DND-41 (cell line): ENCODE measurements around the gene IFRD1.

ENCODE experiments used
- ATAC-seq: fragments of 200-7000 bp; cut with Tn5 transposase; 3 replicates; pipeline ENCODE4 v1.9.1; 2021; ENCODE audit warnings: low read depth; ENCODE audit not compliant: insufficient read depth
- DNase-seq: peaks from one replicate; pipeline ENCODE4 v3.0.0-alpha.2; 2020
- H2AFZ ChIP-seq: 2 replicates; pipeline ENCODE4 v1.6.0; 2012; ENCODE audit warnings: low read depth, low read length
- H3K27ac ChIP-seq: 2 replicates; pipeline ENCODE4 v1.5.1; 2012; ENCODE audit warnings: low read length, inconsistent platforms
- H3K27me3 ChIP-seq: fragments of 200-600 bp; sonication (generic); 2 replicates; pipeline ENCODE4 v1.6.0; 2012; ENCODE audit warnings: low read length, mild to moderate bottlenecking, inconsistent platforms; ENCODE audit not compliant: insufficient read depth, poor library complexity
- H3K36me3 ChIP-seq: 2 replicates; pipeline ENCODE4 v1.5.1; 2012; ENCODE audit warnings: low read length, inconsistent platforms; ENCODE audit not compliant: insufficient read depth
- H3K4me1 ChIP-seq: 2 replicates; pipeline ENCODE4 v1.5.1; 2012; ENCODE audit warnings: mild to moderate bottlenecking, low read length; ENCODE audit not compliant: insufficient read depth
- H3K4me2 ChIP-seq: 2 replicates; pipeline ENCODE4 v1.6.0; 2012; ENCODE audit warnings: mild to moderate bottlenecking, moderate library complexity, low read length, inconsistent platforms; ENCODE audit not compliant: insufficient read depth
- H3K4me3 ChIP-seq, 2 experiments: fragments of 200-600 bp in 1 of 2; shearing (Covaris generic) in 1 of 2; 2 replicates each; pipeline ENCODE4 v1.5.1; 2012 to 2016; ENCODE audit warnings: inconsistent platforms in 2 of 2, low read length in 2 of 2, mild to moderate bottlenecking in 2 of 2, low read depth in 1 of 2, moderate library complexity in 1 of 2
- H3K79me2 ChIP-seq: 2 replicates; pipeline ENCODE4 v1.6.0; 2012; ENCODE audit warnings: low read length, inconsistent platforms; ENCODE audit not compliant: insufficient read depth
- H3K9ac ChIP-seq: 2 replicates; pipeline ENCODE4 v1.6.0; 2012; ENCODE audit warnings: low read depth, mild to moderate bottlenecking, inconsistent platforms, low read length, moderate library complexity
- H3K9me3 ChIP-seq: 2 replicates; pipeline ENCODE4 v1.5.1; 2012; ENCODE audit warnings: low read length, moderate library complexity, mild to moderate bottlenecking, inconsistent platforms; ENCODE audit not compliant: insufficient read depth, severe bottlenecking
- H4K20me1 ChIP-seq: 2 replicates; pipeline ENCODE4 v1.6.0; 2012; ENCODE audit warnings: low read length; ENCODE audit not compliant: insufficient read depth
- EZH2 ChIP-seq: IDR thresholded peaks from 3 replicates; pipeline ENCODE4 v1.6.1; 2012; ENCODE audit warnings: borderline replicate concordance, low read depth, mild to moderate bottlenecking, moderate library complexity, low read length, inconsistent platforms; ENCODE audit not compliant: severe bottlenecking
- TF ChIP-seq, protein P1 (sequence below): IDR thresholded peaks from 2 replicates; pipeline ENCODE4 v1.5.1; 2012; ENCODE audit warnings: borderline replicate concordance, low read length, moderate library complexity, mild to moderate bottlenecking; ENCODE audit not compliant: poor library complexity, severe bottlenecking; ENCODE audit errors: extremely low read depth

IFRD1 gene

DNA sequence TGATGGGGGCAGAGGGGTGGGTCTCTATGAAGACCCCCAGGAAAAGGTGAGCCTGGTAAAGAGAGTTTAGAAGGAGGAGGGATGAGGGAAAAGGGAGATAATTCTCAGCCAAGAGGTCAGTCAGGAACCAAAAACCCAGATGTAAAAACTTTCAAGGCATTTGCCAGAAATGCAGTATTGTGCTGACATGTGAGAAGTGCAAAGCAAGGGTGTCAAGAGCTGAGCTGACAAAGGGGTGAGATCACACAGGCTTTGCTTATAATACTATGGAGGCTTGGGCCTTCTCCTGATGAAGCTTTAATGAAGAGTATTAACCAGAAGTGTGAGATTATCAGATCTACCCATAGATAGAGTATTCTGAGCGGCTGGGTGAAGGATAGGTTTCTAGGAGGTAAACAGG lies 22.3 kb upstream of the IFRD1 start:
- H3K27ac ChIP-seq: no peak overlapping the region
- peaks cover 30% of the 10 kb centered on the region for H3K4me1 ChIP-seq
- ATAC-seq (no peak), DNase-seq (no peak)
- no peaks in the 10 kb centered on the region for H3K36me3 ChIP-seq
- no peak overlapping the region for H3K9ac ChIP-seq
- no peak overlapping the region for H3K4me2 ChIP-seq
- H2AFZ ChIP-seq: no peak overlapping the region
- H3K27me3 ChIP-seq: no peaks in the 10 kb centered on the region
- no peaks in the 10 kb centered on the region for H4K20me1 ChIP-seq
- no peaks in the 10 kb centered on the region for H3K9me3 ChIP-seq
- H3K4me3 ChIP-seq: no peak overlapping the region
- no peaks in the 10 kb centered on the region for H3K79me2 ChIP-seq
- no peak for TF ChIP-seq EZH2
- TF ChIP-seq, protein P1, sequence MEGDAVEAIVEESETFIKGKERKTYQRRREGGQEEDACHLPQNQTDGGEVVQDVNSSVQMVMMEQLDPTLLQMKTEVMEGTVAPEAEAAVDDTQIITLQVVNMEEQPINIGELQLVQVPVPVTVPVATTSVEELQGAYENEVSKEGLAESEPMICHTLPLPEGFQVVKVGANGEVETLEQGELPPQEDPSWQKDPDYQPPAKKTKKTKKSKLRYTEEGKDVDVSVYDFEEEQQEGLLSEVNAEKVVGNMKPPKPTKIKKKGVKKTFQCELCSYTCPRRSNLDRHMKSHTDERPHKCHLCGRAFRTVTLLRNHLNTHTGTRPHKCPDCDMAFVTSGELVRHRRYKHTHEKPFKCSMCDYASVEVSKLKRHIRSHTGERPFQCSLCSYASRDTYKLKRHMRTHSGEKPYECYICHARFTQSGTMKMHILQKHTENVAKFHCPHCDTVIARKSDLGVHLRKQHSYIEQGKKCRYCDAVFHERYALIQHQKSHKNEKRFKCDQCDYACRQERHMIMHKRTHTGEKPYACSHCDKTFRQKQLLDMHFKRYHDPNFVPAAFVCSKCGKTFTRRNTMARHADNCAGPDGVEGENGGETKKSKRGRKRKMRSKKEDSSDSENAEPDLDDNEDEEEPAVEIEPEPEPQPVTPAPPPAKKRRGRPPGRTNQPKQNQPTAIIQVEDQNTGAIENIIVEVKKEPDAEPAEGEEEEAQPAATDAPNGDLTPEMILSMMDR: no peak

DNA sequence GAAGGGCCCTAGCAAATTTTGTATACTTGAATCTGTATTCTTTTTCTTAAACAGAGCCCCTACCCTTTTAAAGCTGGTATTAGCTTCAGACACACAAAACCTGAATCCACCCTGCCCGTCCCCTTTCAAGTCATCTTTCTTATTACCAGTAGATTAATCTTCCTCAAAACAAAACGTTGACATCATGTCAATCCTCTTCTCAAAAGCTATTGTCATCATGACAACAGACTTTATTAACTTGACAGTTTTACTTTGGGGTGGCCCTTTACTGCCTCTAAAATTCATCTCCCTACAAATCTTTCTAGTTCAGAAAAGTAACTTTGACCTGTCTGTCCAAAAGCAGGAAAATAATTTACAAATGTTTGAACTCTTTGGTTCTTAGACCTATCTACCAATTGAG lies 21.5 kb upstream of the IFRD1 start:
- ATAC-seq (no peak), DNase-seq (no peak)
- no peak overlapping the region for H3K9ac ChIP-seq
- no peak overlapping the region for H3K27ac ChIP-seq
- H3K79me2 ChIP-seq: no peaks in the 10 kb centered on the region
- peaks cover 30% of the 10 kb centered on the region for H3K4me1 ChIP-seq
- no peak overlapping the region for H3K4me2 ChIP-seq
- no peaks in the 10 kb centered on the region for H3K9me3 ChIP-seq
- H3K27me3 ChIP-seq: no peaks in the 10 kb centered on the region
- TF ChIP-seq EZH2: no peak
- TF ChIP-seq, protein P1: no peak
- H3K4me3 ChIP-seq: no peak overlapping the region
- no peak overlapping the region for H2AFZ ChIP-seq
- H4K20me1 ChIP-seq: no peaks in the 10 kb centered on the region
- H3K36me3 ChIP-seq: no peaks in the 10 kb centered on the region

DNA sequence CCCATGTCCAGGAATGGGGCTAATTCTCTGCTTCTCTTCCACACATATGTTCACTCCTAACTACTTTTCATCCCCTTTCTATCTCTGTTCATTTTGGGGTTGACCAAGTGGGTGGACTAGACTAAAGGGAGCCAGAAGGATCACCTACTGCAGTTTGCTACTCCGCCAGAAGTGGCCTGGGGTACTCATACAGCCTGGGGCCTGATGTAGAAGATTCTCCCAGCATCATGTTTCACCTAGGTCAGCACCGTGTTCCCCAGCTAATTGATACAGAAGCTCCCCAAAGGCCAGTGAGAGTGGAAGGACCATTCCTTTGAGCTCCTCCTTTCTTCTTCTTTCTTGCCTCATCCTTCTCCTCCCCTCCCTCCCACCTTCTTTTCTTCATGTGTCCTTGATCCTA lies 19.6 kb upstream of the IFRD1 start:
- no peaks in the 10 kb centered on the region for H4K20me1 ChIP-seq
- no peaks in the 10 kb centered on the region for H3K36me3 ChIP-seq
- DNase-seq: no peak
- no peaks in the 10 kb centered on the region for H3K27me3 ChIP-seq
- no peak overlapping the region for H3K9ac ChIP-seq
- no peak overlapping the region for H3K4me2 ChIP-seq
- H2AFZ ChIP-seq: no peak overlapping the region
- no peaks in the 10 kb centered on the region for H3K79me2 ChIP-seq
- TF ChIP-seq EZH2: no peak
- TF ChIP-seq, protein P1: no peak
- ATAC-seq: no peak
- peaks cover 22% of the 10 kb centered on the region for H3K4me1 ChIP-seq
- no peak overlapping the region for H3K27ac ChIP-seq
- H3K4me3 ChIP-seq: no peak overlapping the region
- H3K9me3 ChIP-seq: no peaks in the 10 kb centered on the region

DNA sequence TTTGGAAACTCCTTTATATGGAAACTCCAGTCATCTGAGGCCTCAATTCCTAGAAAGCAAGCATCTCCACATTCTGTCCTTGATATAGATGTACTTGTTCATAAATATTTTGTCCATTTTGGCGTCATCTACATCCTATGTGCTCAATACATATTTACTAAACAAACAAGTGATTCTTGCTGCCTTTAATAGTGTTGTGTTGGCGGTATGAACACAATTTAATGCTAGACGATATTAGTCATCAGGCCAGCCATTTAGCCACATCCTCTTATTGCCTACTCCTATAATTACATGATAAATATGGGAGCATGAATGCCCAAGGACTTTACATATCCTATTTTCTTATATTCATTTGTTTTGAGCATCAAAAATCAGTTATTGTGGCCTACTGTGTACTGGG lies 18.5 kb upstream of the IFRD1 start:
- H3K79me2 ChIP-seq: no peaks in the 10 kb centered on the region
- TF ChIP-seq, protein P1: no peak
- TF ChIP-seq EZH2: no peak
- H3K4me2 ChIP-seq: no peak overlapping the region
- no peak overlapping the region for H3K27ac ChIP-seq
- H4K20me1 ChIP-seq: no peaks in the 10 kb centered on the region
- DNase-seq: no peak
- no peaks in the 10 kb centered on the region for H3K9me3 ChIP-seq
- no peak for ATAC-seq
- H3K4me3 ChIP-seq: no peak overlapping the region
- H2AFZ ChIP-seq: no peak overlapping the region
- H3K36me3 ChIP-seq: no peaks in the 10 kb centered on the region
- no peaks in the 10 kb centered on the region for H3K27me3 ChIP-seq
- peaks cover 22% of the 10 kb centered on the region for H3K4me1 ChIP-seq
- H3K9ac ChIP-seq: no peak overlapping the region
